HG03460 (cell line): ENCODE results near the gene CABCOCO1.

Source experiments
- ATAC-seq: cut with Tn5 transposase; IDR thresholded peaks from one replicate; pipeline ENCODE4 v1.9.1; 2021; ENCODE audit not compliant: unreplicated experiment

CABCOCO1 gene, protein sequence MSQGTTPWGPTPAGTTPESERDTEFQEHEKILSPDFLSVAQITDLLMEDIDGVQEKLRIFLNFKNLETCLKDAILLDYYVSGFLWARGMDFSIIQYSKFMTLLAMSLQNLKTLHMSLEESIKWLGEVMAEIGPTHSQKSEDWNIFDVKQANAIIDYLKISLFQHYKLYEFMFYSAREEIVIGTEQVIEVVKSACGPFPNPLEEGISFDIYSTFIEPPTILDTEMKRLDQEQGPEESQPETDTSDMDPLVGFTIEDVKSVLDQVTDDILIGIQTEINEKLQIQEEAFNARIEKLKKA

DNA sequence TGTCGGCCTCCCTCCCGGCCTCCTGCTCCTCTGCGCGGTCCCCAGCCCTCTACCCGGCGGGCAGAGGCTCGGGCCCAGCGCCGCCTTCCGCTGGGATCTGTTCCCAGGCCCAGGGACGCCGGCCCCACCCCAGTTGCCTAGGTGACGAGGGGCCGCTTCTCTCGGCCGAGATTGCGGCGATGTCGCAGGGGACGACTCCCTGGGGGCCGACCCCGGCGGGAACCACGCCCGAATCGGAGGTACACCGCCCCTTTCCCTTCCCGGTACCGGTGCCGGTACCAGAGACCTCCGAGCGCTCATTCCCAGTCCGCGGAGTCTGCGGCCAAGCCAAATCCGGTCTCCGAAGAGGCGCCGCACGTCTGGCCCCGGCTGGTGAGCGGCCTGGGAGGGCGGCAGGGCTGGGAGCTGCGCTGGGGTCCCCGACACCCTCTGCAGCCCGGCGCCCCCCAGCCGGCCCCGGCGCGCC, at the start of gene CABCOCO1:
Gene CABCOCO1, plus strand, starts transcription at position 136 of the 466 bp plus-strand sequence. Its CDS starts 44 bp downstream, at position 180.
- no peak for ATAC-seq

DNA sequence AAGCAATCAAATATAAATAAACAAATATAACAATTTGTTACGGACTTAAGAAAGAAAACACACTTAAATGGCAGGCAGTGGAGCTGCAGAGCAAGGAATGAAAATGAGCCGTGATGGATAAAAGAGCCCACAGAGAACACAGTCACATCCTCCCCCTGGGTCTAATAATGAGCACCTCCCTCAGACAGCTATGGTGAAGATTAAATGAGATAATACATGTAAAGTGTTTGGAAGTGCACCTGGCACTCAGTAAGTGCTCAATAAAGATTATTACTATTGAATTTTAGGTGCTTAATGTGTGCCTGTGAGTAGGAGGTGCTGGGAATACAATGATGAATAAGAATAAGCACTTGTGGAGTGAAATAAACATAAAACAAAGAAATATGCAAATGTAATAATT, 49.1 kb upstream of the CABCOCO1 start:
- no peak for ATAC-seq

DNA sequence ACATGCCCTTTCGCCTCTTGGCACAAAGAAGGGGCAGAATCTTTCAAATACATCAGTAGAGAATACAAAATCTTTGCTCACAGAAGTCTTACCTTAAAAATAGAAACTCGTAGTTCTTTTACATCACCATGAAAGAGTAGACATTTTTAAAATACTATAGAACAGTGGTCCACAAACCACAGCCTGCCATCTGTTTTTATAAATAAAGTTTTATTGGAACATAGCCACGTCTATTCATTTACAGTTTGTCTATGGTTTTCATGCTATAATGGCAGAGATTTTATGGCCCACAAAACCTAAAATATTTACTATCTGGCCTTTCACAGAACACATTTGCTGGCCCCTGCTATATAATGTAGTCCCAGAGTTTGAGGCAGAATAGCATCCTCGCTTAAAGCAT, 46.1 kb upstream of the CABCOCO1 start:
- ATAC-seq = no peak

DNA sequence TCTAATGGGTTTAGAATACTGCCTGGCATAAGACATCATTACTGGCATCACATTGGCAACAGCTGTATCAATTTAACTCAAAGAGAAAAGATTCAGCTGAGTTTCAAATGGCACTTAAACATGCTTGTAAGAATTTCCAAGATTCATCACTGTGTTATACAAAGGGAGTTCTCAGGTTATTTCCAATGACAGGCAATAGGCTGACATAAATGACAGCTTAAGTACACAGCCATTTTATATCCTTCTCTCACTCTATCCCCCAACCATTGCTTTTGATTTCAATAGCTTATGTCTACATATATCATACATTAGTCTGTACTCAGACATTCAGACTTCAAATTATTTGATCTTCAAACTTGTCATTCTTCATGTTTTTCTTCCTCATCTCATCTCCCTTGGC, 45.5 kb upstream of the CABCOCO1 start:
- no peak for ATAC-seq

DNA sequence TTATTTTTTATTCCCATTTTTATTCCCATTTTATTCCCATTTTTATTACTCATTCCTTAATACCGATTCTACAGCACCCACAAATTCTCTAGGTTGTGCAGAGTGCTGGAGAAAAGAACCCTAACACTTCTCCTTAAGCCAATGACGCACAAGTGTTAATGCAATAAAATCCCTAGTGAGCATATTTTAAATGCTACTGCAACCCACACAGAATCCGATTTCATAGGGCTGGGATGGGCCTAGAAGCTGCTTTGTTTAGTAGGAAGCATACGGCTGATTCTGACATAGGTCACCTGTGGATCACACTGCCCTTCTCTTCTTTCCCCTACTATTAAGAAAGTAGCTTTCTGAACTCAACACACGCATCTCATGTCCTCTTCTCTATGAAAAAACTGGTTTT, 45.1 kb upstream of the CABCOCO1 start:
- ATAC-seq = no peak

DNA sequence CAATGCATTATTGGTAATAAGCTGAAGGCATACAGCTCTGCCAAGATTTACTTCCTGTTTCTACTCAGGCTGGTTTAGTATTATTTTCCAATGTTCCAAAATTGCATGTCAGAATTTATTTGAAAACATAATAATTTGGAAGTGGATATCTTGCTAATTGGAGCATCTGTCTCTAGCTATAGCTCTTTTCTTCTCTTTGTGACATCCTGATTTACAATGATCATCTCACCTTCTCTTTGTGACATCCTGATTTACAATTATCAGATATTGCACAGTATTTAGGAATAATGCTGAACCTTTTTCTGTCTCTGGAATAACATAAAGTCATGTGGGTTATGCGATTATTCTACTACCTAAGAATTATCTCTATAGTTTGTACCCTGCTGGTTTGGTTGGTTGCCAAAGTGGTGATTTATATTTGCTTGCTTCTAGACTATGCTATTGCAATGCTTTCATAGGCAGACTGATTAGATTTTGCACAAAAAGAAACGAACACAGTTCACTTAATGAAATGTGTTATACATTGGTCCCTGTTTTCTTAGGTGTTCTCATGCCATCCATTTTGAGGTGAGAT, 44.3 kb upstream of the CABCOCO1 start:
- ATAC-seq = no peak

DNA sequence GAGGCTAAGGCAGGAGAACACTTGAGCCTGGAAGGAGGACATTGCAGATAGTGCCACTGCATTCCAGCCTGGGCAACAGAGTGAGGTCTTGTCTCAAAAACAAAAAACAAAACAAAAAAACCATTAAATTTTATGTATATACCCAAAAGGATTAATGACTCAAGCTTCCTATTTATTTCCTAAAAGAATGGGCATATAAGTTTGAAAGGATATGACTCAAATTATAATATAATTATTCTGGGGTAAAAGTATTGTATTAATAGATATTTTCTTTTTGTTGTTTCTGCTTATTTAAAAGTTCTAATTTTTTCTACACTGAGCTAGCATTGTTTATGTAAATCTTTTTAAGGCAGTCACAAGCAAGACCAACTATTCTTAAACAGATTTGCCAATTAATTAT, 42.2 kb upstream of the CABCOCO1 start:
- ATAC-seq = no peak

DNA sequence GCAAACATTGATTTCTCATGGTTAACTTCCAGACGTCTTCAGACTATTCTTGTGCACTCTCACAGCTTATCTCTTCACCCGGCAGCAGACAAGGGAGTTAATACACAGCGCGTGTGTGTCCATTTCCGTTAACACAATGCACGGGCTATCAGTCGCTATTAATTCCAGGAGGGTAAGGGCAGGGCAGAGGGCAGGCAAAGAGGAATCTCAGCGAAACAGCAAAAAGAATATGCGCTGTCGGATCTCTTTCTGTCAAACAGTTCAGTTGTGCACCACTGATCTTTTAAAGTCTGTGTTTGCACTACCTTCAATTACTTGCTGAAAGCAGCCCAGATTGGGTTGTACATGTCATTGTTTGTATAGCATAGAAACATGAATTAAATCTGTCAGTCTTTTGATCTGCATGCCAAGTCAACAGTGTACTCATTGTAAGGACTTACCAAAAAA, 41.1 kb upstream of the CABCOCO1 start:
- no peak for ATAC-seq

DNA sequence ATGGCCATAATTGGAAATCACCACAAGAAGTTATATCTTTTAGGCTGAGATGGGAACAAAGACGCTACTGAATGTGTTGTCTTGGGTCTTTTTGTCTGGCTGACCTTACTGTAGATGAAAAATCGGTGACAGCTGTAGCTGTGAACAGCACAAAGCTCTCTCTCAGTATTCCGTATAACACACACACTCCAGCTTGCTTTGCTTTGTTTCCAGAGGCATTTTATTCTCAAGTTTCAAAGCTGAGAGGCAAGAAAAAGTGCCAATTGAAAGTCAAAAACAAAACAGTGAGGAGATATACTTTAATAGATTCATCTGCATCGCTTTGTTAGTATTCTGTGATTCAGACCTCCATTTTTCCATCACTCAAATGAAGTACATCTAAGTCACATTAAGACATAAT, 39.6 kb upstream of the CABCOCO1 start:
- no peak for ATAC-seq

DNA sequence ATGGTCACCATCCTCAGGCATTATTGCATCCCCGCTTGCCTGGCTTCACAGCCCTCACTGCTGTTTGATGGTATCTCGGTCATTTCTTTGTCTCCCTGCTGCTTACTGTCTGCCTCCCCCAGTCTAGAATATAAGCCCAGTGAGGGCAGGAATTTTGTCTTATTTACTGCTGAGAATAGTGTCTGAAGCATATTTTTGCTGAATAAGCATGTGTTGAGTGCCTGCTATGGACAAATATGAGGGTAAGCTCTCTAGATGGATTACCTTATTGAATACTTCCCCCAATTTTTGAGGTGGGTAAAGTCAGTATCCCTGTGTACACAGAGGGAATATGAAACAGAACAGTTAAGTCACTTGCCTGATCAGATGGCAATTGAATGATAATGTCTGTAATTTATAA, 36.5 kb upstream of the CABCOCO1 start:
- no peak for ATAC-seq

DNA sequence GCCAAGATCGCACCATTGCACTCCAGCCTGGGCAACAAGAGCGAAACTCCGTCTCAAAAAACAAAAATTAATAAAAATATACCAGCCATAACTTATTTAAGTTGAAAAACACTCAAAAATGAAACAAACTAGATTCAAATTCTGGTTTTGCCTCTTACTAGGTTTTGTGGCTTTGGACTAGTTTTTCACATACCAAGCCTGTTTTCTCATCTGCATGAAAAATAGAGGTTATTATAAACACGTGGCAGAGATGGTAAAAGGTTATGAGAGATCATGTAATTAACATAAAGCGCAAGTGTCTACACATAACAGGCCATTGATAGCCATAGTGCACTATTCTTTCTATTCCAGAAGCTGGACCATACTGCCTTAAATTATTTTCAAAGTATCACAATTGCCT, 35.5 kb upstream of the CABCOCO1 start:
- ATAC-seq = no peak

DNA sequence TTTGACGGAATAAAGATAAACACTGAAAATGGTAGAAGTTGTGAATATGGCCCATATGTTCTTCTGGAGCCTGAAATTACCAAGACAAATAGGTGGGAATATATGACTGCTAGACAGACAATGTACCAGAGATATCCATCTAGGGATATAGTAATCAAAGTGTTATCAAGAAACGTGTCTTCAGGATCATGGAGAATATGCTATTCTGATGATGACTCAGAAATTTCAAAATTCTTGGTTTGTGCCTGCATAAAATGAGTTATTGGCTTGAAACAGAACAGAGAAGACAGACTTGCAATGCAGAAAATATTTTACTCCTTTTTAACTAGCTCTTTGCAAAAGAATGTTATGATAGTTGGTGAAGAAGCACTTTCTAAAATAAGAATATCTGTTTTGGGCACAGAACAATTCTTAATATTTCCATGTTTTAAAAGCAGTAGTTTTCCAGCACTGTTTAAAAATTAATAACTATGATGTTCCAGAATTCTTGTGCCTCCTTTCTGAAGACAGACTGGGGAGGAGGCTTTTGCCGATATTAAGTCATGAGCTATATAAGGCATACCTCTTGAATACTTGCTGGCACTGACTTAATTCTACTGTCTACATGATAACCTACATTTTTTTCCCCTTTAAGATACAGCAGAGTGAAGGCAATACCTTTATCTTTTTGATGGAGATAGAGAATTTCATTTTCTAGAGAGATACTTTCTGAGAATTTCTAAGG, 34.4 kb upstream of the CABCOCO1 start:
- ATAC-seq = no peak

DNA sequence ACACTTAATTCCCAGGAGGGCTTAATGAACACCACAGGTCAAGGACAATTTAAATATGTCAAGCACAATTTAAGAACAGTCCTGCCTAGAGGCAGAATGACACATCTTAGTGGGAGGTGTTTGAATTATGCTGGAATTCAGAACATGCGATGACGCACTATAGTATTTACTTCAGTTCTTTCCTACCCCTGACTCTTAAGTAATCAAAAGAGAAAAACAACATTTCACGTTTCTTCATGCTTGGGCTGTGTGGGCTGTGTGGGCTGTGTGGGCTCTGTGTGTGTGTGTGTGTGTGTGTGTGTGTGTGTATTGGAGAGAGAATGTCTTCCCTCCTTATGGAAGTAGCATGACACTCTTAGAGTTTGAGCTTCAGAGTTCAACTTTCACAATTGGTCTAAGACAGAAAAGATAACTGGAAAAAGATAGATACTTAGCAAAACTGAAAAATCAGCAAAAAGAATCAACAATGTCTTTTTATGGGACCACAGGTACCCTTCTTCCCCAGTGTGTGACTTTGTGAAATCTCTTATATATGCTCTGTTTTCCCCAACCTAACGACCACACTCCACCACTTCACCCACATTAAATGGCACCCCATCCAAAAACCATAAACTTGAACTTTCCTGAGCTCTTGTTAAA, 33.7 kb upstream of the CABCOCO1 start:
- ATAC-seq = no peak

DNA sequence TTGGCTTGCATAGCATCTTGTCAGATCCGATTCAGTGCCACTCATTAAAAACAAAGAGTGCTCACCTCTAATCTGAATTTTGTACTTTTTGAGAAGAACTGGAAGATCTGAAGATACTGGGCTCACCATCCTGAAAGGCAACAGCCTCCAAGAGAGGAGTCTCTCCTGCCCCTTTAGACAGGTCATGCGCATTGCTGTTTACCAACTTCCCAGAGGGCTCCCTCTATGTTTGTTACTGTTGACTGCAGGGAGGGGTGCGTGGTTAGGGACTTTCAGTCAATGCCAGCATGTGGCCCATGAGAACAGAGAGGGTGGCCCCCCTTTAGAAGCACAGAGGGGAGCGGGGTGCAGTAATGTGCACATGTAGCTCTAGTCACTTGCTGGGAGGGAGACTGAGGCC, 33.2 kb upstream of the CABCOCO1 start:
- ATAC-seq = no peak

DNA sequence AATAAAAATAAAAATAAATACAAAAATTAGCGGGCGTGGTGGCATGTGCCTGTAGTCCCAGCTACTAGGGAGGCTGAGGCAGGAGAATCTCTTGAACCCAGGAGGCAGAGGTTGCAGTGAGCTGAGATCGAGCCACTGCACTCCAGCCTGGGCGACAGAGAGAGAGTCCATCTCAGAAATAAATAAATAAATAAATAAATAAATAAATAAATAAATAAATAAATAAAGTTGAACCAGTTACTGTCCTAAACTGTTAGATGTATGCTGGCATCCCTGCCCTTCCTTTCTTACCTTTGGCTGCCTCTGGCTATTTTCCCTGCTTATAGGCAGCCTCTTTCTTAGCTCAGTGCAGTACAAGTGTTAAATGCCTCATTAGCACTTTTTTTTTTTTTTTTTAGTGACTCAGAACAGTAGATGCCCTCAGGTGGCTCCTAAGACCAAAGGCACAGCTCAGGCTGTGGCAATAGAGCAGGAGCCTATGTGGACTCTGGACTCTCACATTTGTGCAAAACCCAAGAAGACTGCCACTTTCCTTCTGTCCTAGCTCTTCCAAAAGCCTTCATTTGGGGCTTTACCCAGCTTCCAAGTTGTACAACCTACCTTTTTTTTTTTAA, 30.6 kb upstream of the CABCOCO1 start:
- ATAC-seq = no peak

DNA sequence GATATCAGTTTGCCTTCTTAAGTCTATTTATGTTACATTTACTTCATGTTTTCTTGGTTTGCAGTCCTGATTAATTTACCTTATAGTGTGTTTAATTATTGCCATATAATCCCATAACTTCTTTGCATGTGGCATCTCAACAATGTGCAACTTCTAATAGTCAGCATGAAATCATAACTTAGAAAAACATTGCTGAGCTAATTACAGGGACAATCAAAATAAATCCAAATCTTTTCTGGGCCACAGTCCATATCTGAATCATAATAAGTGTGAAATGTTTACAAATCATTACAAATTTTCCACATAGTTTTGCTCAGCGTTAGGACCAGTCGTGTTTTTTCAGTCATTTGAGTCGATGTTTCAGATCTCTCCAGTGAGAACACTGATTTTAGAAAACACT, 29.1 kb upstream of the CABCOCO1 start:
- ATAC-seq = no peak

DNA sequence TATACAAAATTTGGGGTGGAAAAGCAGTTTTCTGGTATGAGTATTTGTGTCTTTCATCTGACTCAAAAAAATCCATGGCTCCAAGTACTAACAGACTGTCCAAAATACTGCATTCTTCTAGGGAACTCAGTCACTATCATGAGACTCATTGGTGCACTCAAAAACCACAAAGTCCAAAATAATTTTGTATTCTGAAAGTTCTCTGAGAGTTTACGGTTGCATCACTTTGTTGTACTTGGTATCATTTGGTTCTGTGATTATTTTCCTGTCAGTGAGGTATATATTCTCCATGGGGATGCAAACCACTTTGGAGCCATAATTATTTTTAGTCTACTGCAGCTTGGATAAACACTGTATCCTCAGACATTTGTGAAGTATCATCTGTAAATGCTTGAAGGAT, 28.0 kb upstream of the CABCOCO1 start:
- no peak for ATAC-seq

DNA sequence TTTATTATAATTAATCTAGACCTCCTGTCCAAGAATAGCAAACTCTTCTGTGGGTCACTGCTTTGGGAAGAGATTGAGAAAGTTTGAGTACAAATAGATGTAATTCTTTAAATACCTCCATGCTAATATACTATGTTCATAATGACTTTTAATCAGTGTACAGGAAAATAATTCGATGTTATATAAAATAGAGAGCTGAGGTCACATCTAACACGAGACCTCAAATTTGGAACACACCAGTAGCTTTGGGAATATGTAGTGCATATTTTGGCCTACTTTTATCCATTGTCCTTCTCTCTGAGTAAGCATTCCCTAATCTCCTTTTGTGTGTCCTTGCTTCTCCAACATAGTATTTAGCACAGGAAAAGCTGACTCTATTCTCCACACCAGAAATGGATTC, 27.3 kb upstream of the CABCOCO1 start:
- ATAC-seq = no peak

DNA sequence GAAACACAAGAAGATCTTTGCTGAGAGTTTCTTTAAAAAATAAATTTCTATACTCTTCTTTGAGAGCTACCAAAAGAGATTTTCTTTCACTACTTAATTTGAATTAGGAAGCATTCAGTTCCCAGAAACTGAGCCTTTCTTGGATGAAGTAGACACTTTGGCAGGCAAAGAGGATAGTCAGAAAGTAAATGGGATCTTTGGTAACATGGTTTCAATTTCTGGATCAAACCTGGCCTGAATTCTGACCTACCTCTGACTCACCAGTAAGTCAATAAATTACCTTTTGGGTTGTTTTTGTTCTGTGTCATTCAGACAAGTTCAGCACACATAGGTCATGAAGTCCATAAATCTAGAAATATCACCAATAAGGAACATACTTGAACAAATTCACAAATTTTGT, 26.8 kb upstream of the CABCOCO1 start:
- no peak for ATAC-seq

DNA sequence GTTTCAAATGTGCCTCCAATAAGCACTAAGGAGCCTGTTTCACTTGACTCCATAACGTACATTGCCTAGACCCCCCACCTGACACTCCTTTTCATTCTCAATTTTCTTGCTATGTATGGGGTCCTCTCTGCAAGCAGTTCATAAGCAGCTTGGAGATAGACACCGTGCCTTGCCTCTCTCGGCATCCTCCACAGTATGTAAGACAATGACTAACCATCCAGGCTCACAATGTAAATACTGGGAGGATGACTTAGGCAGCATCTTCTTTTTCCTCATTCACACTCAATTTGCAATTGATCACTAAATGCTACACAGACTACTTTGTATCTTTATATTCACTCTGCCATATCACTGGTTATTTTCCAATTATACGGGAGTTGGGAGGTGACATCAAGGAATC, 22.8 kb upstream of the CABCOCO1 start:
- no peak for ATAC-seq

DNA sequence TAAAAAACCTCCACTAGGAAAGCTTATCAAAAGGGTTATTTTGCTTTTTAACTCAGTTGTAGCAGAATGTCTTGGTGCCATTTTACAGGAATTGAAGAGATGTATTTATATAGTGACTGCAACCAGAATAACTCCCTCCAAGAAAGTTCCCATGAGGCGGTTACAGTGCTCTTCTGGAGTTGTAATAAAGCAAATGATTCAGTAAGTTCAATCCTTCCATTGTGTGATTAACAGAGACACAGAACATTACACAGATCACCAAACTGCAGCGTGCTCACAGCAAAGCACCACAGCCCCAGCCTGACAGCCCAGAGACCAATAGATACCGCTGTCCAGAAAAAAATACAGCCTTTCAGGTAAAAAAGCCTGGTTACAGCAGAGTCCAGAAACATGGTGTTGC, 21.9 kb upstream of the CABCOCO1 start:
- ATAC-seq = no peak
